Heart left ventricle (tissue), 13 donors: ENCODE data around the gene RHOV.

Experiments
- POLR2A ChIP-seq, 2 donors: fragments of 450-650 bp; IDR thresholded peaks; one replicate each; pipeline ENCODE4 v1.6.1; 2017; ENCODE audit warnings: antibody characterized with exemption in 2 of 2, mild to moderate bottlenecking in 2 of 2, moderate library complexity in 2 of 2
- TF ChIP-seq, protein P1 (sequence below), 12 donors: fragments of 200-600 bp; sonication (generic) in 4 of 12; IDR thresholded peaks; one replicate each; pipeline versions ENCODE4 v1.5.0 to v1.8.0; 2018 to 2022; ENCODE audit warnings: antibody characterized with exemption in 12 of 12, mild to moderate bottlenecking in 5 of 12
- donor health status: ischemic (EF 13 %, LVEDD 7.1; RV severe dilation, severe dysfunction).
- donor health status: DM: no; HTN: yes; CAD: no.
- donor health status: DM: no; HTN: no; CAD: no.
- donor health status: ischemic (EF 25% LVEDD 6.9; RV normal size, moderate dysfunction).
- donor health status: ischemic (EF 25% LVEDD 5.7; RV mildly dilated, moderate dysfunction).
- donor health status: ischemic (EF 35%, LVEDD 5.7; RV mildly dilated, moderate dysfunction).
- donor health status: nonischemic (EF 11% LVEDD 7.7; RV severe dilation, severe dysfunction).
- donor health status: DM: yes; HTN: yes; CAD: no.
- donor health status: PGD.
- donor health status: ischemic (EF 29% LVEDD 5.4; RV normal size, mild dysfunction).
- donor health status: nonischemic (EF 23%, LVEDD 6.1; RV moderate dilation, normal function).

DNA sequence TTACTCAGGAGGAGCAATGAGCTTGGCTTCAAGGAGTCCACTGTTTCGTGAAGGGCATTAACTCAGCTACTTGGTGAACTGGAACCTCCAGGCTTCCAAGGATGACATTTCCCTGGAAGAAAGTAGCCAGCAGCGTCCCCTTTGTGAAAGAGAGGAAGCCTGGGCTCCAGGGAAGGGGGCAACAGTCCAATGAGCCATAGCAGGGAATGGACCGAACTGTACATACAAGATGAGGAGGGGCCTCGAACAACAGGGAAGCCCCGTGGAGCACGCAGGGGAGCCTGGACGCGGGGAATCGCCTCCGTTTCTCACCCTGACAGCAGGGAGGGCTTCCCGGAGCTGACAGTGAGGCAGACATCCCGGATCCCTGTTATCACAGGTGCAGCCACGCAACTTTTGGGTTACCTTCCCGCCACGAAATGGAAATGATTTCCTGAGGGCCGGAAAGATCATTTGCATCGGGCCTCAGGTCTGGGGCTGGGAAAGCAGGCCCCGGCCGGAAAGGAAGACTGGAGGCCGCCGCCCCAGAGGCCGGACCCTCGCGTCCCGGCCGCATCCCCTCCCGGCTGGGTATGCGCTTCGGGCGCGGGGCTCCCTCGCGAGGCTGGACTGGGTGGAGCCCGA lies 30.7 kb downstream of the RHOV start:
- TF ChIP-seq POLR2A (IDR thresholded peaks at IDR 0.05), result no peak
- TF ChIP-seq, protein P1, sequence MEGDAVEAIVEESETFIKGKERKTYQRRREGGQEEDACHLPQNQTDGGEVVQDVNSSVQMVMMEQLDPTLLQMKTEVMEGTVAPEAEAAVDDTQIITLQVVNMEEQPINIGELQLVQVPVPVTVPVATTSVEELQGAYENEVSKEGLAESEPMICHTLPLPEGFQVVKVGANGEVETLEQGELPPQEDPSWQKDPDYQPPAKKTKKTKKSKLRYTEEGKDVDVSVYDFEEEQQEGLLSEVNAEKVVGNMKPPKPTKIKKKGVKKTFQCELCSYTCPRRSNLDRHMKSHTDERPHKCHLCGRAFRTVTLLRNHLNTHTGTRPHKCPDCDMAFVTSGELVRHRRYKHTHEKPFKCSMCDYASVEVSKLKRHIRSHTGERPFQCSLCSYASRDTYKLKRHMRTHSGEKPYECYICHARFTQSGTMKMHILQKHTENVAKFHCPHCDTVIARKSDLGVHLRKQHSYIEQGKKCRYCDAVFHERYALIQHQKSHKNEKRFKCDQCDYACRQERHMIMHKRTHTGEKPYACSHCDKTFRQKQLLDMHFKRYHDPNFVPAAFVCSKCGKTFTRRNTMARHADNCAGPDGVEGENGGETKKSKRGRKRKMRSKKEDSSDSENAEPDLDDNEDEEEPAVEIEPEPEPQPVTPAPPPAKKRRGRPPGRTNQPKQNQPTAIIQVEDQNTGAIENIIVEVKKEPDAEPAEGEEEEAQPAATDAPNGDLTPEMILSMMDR (IDR thresholded peaks at IDR 0.05), result no peak
